HG03575 (cell line): ENCODE measurements around the gene PRKAR1B.

Experiments
- ATAC-seq: cut with Tn5 transposase; IDR thresholded peaks from one replicate; pipeline ENCODE4 v1.9.1; 2021; ENCODE audit not compliant: unreplicated experiment, insufficient number of reproducible peaks, low FRiP score; ENCODE audit errors: extremely low read depth

PRKAR1B gene

DNA sequence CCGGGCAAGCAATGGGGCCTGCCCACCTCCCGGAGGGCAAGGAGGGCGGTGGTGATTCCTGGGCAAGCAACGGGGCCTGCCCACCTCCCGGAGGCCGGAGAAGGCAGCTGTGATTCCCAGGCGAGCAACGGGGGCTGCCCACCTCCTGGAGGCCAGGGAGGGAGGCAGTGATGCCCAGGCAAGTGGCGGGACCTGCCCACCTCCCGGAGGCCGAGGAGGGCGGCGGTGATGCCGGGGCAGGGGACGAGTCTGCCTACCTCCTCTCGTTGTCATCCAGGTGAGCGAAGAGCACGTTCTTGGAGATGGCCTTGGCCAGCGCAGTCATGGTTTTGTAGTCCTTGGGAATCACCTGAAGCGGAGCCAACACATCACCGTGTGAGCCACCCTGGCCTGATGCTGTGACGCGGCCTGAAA lies 50.1 kb downstream of the PRKAR1B start:
- ATAC-seq, result no peak

GRCh38 chr7:676246-676971 lies 50.7 kb downstream of the PRKAR1B start:
- no peak for ATAC-seq

DNA sequence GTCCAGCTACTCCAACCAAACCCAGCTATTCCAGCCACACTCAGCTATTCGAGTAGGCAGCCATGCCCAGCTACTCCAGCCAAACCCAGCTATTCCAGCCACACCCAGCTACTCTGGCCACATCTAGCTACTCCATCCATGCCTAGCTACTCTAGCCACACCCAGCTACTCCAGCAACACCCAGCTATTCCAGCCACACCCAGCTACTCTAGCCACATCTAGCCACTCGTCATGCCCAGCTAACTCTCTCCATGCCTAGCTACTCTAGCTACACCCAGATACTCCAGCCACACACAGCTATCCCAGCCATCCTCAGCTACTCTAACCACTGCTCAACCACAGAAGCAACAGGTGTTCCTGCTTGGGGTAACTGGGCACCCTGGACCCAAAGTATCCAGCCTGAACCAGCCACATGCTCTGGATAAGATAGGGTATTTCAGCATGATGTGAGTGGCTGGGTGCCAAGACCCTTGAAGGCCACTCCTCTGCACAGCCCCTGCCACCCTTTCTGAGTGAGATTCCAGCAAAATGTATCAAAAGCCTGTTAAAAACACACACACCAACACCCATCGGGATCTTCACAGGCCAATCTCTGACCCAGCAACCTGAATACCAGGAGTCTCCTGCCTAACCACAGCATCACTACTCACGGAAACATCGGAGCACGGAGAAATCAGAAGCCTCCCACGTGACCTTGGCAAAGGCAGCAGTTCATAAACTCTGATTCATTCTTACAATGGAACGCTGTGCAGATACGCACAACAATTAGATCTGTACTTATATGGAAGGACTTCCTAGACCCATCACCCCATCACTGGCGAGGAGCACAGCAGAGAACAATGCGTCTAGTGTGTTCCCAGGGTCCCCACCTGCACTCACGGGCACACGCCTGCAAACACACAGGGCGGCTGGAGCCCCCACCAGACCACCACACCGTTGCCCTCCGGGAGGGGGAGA lies 52.3 kb downstream of the PRKAR1B start:
- ATAC-seq, result no peak

- no peak for ATAC-seq
These were observed 53.2 kb downstream of the PRKAR1B start for GRCh38 chr7:673681-674453.

DNA sequence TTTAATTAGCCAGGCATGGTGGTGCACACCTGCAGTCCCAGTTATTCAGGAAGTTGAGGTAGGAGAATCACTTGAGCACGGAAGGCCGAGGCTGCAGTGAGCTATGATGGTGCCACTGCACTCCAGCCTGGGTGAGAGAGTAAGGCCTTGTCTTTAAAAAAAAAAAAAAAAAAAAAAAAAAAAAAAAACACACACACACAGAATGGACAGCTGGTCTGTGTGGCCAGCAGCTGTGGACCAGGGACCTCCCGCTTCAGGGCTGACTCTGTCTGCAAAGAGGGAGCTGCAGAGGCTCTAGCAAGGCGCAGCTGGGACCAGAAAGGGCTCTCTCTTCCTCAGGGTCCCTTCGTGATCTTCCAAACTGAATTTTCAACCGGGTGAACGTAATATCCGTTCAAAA lies 54.2 kb downstream of the PRKAR1B start:
- no peak for ATAC-seq

DNA sequence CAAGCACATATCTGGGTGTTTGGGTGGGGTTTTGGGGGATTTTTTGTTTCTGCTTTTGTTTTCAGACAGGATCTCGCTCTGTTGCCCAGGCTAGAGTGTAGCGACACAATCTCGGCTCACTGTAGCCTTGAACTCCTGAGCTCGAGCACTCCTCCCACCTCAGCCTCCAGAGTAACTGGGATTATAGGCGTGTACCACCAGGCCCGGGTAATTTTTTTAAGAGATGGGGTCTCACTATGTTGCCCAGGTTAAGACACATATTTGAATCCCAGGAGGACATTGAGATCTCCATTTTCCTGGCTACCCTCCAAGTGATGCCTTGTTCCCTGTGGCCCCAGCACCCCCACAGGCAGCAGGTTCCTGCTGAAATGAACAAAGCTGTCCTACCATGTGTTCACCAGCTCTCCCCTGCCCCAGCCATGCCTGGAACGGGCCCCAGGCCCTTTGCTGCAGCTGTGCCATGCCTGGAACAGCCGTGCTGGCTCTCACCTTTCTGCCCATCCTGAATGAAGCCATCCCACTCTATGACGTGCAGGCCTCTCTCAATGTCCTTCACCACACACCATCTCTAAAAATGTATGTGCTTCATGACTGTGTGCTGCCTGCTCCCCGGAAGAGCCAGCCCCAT lies 55.6 kb downstream of the PRKAR1B start:
- no peak for ATAC-seq

DNA sequence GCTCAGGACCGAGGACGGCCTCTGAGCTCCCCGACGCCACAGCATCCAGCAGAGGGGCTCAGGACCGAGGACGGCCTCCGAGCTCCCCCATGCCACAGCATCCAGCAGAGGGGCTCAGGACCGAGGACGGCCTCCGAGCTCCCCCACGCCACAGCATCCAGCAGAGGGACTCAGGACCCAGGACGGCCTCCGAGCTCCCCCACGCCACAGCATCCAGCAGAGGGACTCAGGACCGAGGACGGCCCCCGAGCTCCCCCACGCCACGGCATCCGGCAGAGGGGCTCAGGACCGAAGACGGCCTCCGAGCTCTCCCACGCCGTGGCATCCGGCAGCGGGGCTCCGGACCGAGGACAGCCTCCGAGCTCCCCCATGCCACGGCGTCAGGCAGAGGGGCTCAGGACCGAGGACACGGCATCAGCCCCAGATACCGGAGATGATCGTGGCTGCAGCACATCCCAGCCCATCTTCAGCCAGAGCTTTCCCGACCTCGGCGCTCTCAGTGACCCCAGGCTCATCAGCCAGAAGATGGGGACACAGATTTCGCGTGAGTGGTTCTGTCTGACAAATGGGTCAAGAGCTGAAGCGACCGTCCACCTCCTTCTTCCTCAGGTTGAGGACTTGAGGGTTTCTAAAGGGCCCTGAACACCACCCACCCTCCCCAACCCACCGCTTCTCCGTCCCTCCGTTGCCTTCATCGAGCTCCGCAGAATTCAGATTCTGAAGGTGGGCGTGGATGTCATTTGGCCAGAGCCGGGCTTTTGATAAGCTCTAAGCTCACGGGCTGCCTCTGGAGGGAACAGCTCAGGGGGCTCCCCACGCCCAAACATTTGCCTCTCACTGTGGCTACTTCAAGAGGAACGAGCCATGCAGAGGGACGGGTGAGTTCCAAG lies 56.3 kb downstream of the PRKAR1B start:
- ATAC-seq, result no peak

DNA sequence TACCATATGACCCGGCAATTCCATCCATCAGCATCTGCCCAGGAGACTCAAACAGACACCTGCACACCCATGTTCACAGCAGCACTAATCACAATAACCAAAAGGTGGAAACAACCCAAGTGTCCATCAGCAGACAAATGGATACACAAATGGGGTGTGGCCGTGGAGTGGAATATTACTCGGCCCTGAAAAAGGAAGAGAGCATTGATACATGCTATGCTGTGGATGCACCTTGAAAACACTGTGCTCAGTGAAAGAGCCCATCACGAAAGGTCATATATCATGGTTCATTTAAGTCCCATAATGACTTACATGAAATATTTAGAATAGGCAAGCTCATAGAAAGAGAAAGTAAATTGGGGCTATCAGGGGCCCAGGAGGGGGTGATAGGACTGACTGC lies 58.1 kb downstream of the PRKAR1B start:
- ATAC-seq, result no peak

DNA sequence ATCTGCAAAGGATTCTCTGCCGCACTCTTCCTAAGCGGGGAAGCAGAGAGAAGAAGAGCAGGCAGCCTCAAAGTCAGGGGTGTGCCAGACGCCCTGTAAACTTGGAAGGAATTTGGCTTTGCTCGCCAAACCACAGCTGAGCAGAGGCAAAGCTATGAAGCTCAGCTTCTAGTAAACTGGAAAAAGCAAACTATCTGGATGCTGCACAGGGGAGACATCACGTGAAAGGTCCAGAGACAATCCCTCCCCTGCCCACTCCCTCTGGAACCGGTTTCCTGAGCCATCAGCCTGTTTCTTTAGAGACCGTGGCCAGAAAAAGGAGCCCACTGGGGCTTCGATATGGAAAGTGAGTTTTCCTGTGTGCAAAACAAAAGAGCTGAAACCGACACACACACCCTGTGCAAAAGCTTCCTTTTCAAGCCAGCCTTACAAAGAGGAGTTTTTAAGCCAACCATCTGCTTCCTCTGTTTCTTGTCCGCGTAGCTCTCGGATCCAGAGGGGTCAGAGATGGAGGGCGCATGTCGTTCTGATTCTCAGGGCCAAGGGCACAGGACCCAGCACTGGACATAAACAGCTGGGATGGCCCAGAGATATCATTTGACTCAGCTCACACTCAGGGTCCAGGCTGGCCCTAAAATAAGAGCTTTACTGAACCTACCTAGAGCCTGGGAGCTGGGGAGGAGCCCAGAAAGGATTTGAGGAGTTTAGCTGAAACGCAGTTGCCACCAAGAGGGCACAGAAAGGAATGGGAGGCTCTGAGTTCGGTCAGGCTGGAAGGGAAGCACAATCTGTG lies 58.7 kb downstream of the PRKAR1B start:
- ATAC-seq, result no peak

- no peak for ATAC-seq
These were observed 60.4 kb downstream of the PRKAR1B start for GRCh38 chr7:666454-667292.

DNA sequence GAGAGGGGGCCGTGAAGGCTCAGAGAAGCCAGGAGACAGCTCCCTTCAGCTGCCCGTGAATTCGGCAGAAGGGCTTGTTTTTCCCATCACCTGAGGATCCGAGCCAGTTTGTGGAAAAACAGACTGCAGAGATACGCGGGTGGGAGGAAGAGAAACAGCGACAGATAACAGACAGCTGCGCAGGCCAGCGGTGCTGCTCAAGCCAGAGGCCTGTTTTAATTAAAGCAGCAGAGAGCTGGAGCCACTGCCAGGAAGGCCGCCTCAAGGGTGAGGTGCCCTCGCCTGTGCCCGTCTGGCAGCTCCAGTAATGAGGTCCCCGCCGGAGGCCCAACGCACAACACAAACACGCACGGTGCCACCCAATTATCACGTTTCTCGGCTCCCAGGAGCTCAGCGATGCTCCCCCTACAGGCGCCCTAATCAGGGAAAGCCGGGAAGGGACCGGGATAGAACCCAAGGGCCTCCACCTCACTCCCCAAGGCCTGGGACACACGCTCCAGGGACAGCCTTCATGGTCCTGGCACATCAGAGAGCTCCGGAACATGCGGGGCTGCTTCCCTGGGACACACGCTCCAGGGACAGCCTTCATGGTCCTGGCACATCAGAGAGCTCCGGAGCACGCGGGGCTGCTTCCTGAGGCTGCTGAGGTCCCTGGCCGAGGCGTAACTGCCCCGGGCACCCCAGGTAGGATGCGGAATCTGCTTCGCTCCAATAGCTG lies 61.2 kb downstream of the PRKAR1B start:
- no peak for ATAC-seq

- no peak for ATAC-seq
These were observed 61.9 kb downstream of the PRKAR1B start for GRCh38 chr7:664997-665735.

GRCh38 chr7:664402-664775 lies 62.7 kb downstream of the PRKAR1B start:
- no peak for ATAC-seq

GRCh38 chr7:662576-662975 lies 64.5 kb downstream of the PRKAR1B start:
- no peak for ATAC-seq

GRCh38 chr7:659996-660395 lies 67.1 kb downstream of the PRKAR1B start:
- ATAC-seq, result no peak
